ENCODE results near the gene PPP2R3B.

Gene PPP2R3B

DNA sequence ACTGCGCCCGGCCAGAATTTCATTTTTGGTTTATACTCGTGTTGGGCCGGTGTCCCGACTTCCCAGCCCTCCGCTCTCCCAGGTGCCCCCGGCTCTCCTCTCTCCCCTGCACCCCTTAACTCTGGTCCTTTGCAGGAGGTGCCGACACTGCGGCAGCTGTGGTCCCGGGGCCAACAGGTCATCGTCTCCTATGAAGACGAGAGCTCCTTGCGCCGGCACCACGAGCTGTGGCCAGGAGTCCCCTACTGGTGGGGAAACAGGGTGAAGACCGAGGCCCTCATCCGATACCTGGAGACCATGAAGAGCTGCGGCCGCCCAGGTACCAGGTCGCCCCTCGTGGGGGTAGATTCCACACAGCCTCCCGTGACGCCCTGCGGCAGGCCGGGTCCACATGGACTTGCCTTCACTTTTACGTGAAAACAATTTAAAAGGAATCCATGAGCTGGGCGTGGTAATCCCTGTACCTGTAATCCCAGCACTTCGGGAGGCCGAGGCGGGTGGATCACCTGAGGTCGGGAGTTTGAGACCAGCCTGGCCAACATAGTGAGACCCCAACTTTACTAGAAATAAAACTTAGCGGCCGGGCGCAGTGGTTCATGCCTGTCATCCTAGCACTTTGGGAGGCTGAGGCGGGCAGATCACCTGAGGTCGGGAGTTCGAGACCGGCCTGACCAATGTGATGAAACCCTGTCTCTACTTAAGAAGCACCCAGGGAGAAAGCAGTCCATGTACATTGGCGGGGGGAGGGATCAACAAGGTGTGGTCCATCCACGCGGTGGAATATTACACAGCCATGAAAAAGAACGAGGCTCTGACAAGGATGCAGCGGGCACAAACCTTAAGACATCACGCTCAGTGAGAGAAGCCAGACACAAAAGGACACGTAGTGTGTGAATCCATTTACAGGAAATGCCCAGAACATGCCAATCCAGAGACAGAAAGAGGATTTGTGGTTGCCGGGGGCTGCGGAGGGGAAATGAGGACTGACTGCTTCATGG, 93.5 kb downstream of the PPP2R3B start:
- no peak for DNase-seq

DNA sequence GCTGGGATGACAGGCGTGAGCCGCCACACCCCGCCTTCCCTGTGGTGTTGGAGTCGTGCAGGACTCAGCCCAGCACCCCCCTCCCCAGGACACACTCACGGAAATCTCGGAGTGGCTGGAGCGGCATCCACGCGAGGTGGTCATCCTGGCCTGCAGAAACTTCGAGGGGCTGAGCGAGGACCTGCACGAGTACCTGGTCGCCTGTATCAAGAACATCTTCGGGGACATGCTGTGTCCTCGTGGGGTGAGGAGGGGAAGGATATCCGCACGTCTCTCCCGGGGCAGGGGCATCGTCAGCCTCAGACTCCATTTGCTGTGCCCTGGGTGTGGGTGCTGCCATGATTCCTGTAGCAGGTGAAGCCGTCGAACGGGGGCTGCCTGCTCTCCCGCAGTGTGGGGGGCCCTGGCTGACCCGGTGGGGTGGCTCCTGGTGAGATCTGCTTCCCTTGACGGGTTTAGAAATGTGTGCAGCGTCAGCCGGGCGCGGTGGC, 95.3 kb downstream of the PPP2R3B start:
- DNase-seq, result no peak

DNA sequence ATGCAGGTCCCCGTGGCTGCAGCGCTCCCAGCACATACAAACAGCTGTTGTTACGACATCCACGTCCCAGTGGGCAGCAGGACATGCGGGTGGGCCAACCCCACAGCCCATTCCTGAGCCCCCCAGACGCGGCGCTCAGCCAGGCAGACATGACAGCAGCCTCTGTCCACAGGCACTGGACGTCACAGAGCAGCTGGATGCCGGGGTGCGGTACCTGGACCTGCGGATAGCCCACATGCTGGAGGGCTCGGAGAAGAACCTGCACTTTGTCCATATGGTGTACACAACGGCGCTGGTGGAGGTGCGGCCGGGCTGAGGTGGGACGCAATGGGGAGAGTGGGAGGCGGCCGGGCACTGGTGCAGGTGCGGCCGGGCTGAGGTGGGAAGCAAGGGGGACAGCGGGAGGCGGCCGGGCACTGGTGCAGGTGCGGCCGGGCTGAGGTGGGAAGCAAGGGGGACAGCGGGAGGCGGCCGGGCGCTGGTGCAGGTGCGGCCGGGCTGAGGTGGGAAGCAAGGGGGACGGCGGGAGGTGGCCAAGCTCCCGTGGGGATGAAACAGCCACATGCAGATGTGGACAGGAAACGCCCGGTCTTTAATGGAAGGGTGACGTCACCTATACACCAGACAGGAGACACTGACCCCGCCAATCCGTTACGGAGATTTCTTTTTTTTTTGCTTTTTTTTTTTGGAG, 96.1 kb downstream of the PPP2R3B start:
- no peak for DNase-seq

DNA sequence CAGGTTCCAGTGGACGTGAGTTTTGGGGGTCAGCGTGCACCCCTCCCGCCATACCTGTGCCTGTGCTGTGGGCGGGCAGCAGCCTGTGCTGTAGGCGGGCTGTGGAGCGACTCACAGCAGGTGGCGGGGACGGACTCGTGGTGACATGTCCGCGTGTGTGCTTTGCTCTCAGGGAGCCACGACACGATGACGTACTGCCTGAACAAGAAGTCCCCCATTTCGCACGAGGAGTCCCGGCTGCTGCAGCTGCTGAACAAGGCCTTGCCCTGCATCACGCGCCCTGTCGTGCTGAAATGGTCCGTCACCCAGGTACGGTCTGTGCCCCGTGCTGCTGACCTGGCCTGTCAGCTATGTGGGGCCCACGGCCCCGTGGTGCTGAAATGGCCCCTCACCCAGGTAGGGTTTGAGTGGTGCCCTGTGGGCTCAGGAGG, 98.1 kb downstream of the PPP2R3B start:
- DNase-seq, result no peak

DNA sequence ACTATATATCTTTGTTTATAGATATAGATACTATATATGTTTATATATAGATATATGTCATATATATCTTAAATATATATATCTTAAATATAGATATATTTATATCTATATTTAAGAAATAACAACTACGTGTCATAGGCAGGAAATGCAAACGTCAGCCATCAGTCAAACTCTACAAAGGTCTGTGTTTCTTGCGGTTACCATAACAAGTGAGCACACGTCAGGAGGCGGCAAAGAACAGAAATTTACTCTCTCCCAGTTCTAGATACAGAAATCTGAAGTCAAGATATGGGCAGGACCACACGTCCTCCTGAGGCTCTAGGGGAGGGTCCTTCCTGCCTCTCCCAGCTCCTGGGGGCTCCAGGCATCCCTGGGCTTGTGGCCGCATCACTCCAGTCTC, 99.0 kb downstream of the PPP2R3B start:
- no peak for DNase-seq

DNA sequence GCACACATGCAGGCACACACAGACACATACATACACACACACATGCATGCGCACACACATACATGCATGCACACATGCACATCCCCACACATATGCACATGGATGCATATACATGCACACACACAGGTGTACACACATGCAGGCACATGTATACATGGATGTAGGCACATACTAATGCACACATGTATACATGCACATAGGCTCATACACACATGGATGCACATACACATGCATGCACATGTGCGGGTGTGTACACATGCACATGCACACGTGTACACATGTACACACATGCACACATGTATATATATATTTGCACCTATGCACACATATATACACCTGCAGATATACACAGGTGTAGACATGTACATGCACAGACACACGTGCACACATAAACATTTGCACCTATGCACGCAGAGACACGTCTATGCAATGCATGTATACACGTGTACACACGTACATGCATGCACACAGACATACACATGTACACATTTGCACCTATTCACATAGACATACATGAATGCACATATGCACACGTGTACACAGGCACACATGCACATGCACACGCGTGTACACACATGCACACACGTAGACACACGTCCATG, 101.5 kb downstream of the PPP2R3B start:
- no peak for DNase-seq

Measured in hematopoietic multipotent progenitor cell treated with erythropoietin and hydrocortisone succinate and interleukin-3 and kit ligand, for 6 days (in vitro differentiated cells).